Renal cortical epithelial cell (primary cell): ENCODE measurements around the gene PDZRN4. TPM values are rescaled to one million over a fixed set of nuclear protein-coding genes. Genes with fewer than 3 reads are reported as not detected.
"Not testable (repeated sequence)": the region's sequence is repeated elsewhere in the genome, so short reads cannot be mapped to it uniquely, and the experiment has no call there.

Experiments used
- DNase-seq: peaks from one replicate; pipeline ENCODE4 v3.0.0-alpha.2; 2011; ENCODE audit warnings: low read depth
- total RNA-seq: library from RNA; depleted of rRNA; stranded (reverse); fragments of >200 nt; gene quantifications from 2 replicates; pipeline ENCODE4 v1.2.3, GENCODE V29; 2014

PDZRN4 gene
- total RNA-seq, result 0.17 and 0.25 TPM in 2 replicates

- no peak for DNase-seq
Observed at GRCh38 chr12:41188058-41188840, at the start of gene PDZRN4. Gene PDZRN4, plus strand, starts transcription at chr12:41188320.

- peak; percentile 16 for DNase-seq
Observed at GRCh38 chr12:41140117-41140516, 48.0 kb upstream of the PDZRN4 start.

GRCh38 chr12:41141104-41141503, 47.0 kb upstream of the PDZRN4 start:
- no peak for DNase-seq

- DNase-seq, result no peak
Observed at GRCh38 chr12:41142376-41142775, 45.7 kb upstream of the PDZRN4 start.

GRCh38 chr12:41151793-41152192, 36.3 kb upstream of the PDZRN4 start:
- DNase-seq, result peak; percentile 41

- DNase-seq, result no peak
Observed at GRCh38 chr12:41162461-41162860, 25.7 kb upstream of the PDZRN4 start.

- no peak for DNase-seq
Observed at GRCh38 chr12:41167701-41168100, 20.4 kb upstream of the PDZRN4 start.

GRCh38 chr12:41174602-41175001, 13.5 kb upstream of the PDZRN4 start:
- no peak for DNase-seq

GRCh38 chr12:41179507-41179906, 8.6 kb upstream of the PDZRN4 start:
- DNase-seq, result not testable (repeated sequence)

- DNase-seq, result no peak
Observed at GRCh38 chr12:41184864-41185263, 3.3 kb upstream of the PDZRN4 start.

- DNase-seq, result no peak
Observed at GRCh38 chr12:41186026-41186425, 2.1 kb upstream of the PDZRN4 start.

GRCh38 chr12:41188841-41189394, 798 bp downstream of the PDZRN4 start:
- DNase-seq, result no peak

- DNase-seq, result no peak
Observed at GRCh38 chr12:41189395-41190251, 1.5 kb downstream of the PDZRN4 start.

GRCh38 chr12:41190338-41190737, 2.2 kb downstream of the PDZRN4 start:
- peak; percentile 25 for DNase-seq

GRCh38 chr12:41191549-41191948, 3.4 kb downstream of the PDZRN4 start:
- not testable (repeated sequence) for DNase-seq

- no peak for DNase-seq
Observed at GRCh38 chr12:41193311-41193710, 5.2 kb downstream of the PDZRN4 start.

GRCh38 chr12:41202051-41202450, 13.9 kb downstream of the PDZRN4 start:
- DNase-seq, result no peak

GRCh38 chr12:41205070-41205709, 17.1 kb downstream of the PDZRN4 start:
- DNase-seq, result peak; percentile 48

- DNase-seq, result no peak
Observed at GRCh38 chr12:41206298-41206697, 18.2 kb downstream of the PDZRN4 start.

GRCh38 chr12:41211448-41211847, 23.3 kb downstream of the PDZRN4 start:
- DNase-seq, result no peak

GRCh38 chr12:41212625-41213024, 24.5 kb downstream of the PDZRN4 start:
- no peak for DNase-seq

- DNase-seq, result peak; percentile 5
Observed at GRCh38 chr12:41213107-41213506, 25.0 kb downstream of the PDZRN4 start.
